AG04449 (cell line): ENCODE data around the gene CDC20B.

ENCODE experiments used
- CTCF ChIA-PET: fragments of 350-600 bp; formaldehyde crosslinking; extraction: SDS; loops from one replicate; lab custom pipeline; 2021; ENCODE audit warnings: antibody characterized with exemption; lab: Yijun Ruan, JAX
- POLR2A ChIA-PET: fragments of 400-600, 350-600 bp; formaldehyde crosslinking; extraction: SDS; loops from one replicate; lab custom pipeline; 2020; ENCODE audit warnings: antibody characterized with exemption, inconsistent platforms; lab: Yijun Ruan, JAX
- DNase-seq: peaks from one replicate; pipeline ENCODE4 v3.0.0-alpha.2; 2010; ENCODE audit warnings: low read depth, low spot score
- H3K4me3 ChIP-seq: 2 replicates; pipeline ENCODE4 v1.5.1; 2011; ENCODE audit warnings: low read depth, mild to moderate bottlenecking, control low read depth, low read length
- TF ChIP-seq, protein P1 (sequence below): IDR thresholded peaks from one replicate; pipeline ENCODE4 v1.5.1; 2011; ENCODE audit warnings: mild to moderate bottlenecking, moderate library complexity, low read length, control low read depth, inconsistent platforms; ENCODE audit not compliant: insufficient read depth; ENCODE audit errors: missing control alignments

Gene CDC20B

GRCh38 chr5:55172937-55173686 lies at the start of gene CDC20B:
CDC20B (minus strand) TSS chr5:55173177; CDS start chr5:55173000, 177 bp downstream.
- TF ChIP-seq, protein P1, sequence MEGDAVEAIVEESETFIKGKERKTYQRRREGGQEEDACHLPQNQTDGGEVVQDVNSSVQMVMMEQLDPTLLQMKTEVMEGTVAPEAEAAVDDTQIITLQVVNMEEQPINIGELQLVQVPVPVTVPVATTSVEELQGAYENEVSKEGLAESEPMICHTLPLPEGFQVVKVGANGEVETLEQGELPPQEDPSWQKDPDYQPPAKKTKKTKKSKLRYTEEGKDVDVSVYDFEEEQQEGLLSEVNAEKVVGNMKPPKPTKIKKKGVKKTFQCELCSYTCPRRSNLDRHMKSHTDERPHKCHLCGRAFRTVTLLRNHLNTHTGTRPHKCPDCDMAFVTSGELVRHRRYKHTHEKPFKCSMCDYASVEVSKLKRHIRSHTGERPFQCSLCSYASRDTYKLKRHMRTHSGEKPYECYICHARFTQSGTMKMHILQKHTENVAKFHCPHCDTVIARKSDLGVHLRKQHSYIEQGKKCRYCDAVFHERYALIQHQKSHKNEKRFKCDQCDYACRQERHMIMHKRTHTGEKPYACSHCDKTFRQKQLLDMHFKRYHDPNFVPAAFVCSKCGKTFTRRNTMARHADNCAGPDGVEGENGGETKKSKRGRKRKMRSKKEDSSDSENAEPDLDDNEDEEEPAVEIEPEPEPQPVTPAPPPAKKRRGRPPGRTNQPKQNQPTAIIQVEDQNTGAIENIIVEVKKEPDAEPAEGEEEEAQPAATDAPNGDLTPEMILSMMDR: no peak
- peak within 1 kb of the TSS; percentile 60 for H3K4me3 ChIP-seq
- ChIA-PET CTCF (interaction anchor here (0.7 to 2.9 kb wide), 6 partner anchors 9 to 133 kb away, joined by 3 to 25 read pairs (median 6); partner anchors contain the start of genes DHX29 and MTREX), POLR2A (no interaction called here)
- DNase-seq: no peak

GRCh38 chr5:55222092-55222984 lies 49.4 kb upstream of the CDC20B start:
- DNase-seq: no peak
- ChIA-PET CTCF (interaction anchor here (1.2 kb wide), 1 partner anchor 51 kb away, joined by 4 read pairs; no protein-coding TSS in a partner anchor), POLR2A (no interaction called here)
- no peak overlapping the region for H3K4me3 ChIP-seq
- TF ChIP-seq, protein P1: no peak

DNA sequence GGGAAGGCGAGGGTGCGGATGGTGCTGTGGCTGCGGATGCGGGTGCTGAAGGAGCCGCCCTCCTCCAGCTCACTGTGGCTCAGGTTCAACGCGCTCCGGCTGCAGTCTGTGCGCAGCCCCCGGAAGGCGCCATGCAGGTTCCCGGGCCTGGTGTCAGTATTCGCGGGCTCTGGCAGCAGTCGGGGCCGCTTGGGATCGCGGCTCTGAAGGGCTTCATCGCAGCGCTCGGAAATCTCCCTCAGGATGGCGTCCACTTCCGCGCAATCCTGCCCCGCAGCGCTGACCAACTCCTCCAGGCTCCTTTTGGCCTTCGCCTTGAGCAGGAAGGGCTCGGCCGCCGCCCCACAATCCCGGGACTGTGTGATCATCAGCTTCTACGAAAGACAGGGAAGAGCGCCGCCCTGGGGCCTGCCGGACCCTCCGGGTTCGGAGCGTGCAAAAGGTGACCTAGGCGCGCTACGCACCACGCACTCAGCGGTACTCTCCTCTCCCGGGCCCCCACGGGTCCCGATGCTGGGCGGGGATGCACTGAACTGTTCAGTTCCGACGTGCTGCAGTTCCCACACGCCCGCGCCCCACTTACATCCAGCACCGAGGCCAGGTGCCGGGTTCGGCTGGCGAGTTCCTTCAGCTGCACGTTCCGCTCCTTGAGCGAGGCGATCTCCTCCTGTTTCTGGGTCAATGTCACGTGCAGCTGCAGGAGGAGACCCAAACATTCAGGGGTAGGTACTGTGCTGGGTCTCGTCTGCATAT lies 47.6 kb upstream of the CDC20B start:
- DNase-seq: no peak
- TF ChIP-seq, protein P1: no peak
- POLR2A ChIA-PET: no interaction called here
- CTCF ChIA-PET: interaction anchor here (0.7 to 1.7 kb wide), 3 partner anchors 11 to 50 kb away, joined by 3 to 9 read pairs (median 4); no protein-coding TSS in a partner anchor
- H3K4me3 ChIP-seq: peak overlapping the region; percentile 30

GRCh38 chr5:55219770-55220169 lies 46.8 kb upstream of the CDC20B start:
- ChIA-PET CTCF (interaction anchor here (0.7 to 1.7 kb wide), 2 partner anchors 12 to 14 kb away, joined by 3 to 9 read pairs; no protein-coding TSS in a partner anchor), POLR2A (no interaction called here)
- TF ChIP-seq, protein P1: no peak
- H3K4me3 ChIP-seq: no peak overlapping the region
- DNase-seq: no peak

GRCh38 chr5:55218967-55219366 lies 46.0 kb upstream of the CDC20B start:
- no peak for DNase-seq
- CTCF ChIA-PET: no interaction called here
- TF ChIP-seq, protein P1: no peak
- no peak overlapping the region for H3K4me3 ChIP-seq
- POLR2A ChIA-PET: no interaction called here
